ENCODE measurements around the gene APOBEC3H.

Gene APOBEC3H

GRCh38 chr22:39108487-39108886 lies 11.4 kb downstream of the APOBEC3H start:
- no peak for DNase-seq (ENCODE audit: low read depth in 2 of 2, low spot score in 1 of 2)

GRCh38 chr22:39109361-39109760 lies 12.3 kb downstream of the APOBEC3H start:
- DNase-seq (ENCODE audit: low read depth in 2 of 2, low spot score in 1 of 2), result no peak

GRCh38 chr22:39110631-39111561 lies 13.9 kb downstream of the APOBEC3H start:
- no peak for DNase-seq (ENCODE audit: low read depth in 2 of 2, low spot score in 1 of 2)

- DNase-seq (ENCODE audit: low read depth in 2 of 2, low spot score in 1 of 2), result no peak
Measured at GRCh38 chr22:39114112-39114511, 17.1 kb downstream of the APOBEC3H start.

GRCh38 chr22:39115570-39115969 lies 18.5 kb downstream of the APOBEC3H start:
- DNase-seq (ENCODE audit: low read depth in 2 of 2, low spot score in 1 of 2), result no peak

- DNase-seq (ENCODE audit: low read depth in 2 of 2, low spot score in 1 of 2), result no peak
Measured at GRCh38 chr22:39115977-39116621, 19.1 kb downstream of the APOBEC3H start.

GRCh38 chr22:39117585-39118191 lies 20.6 kb downstream of the APOBEC3H start:
- peak in 1 of 2 donors; percentile 53 for DNase-seq (ENCODE audit: low read depth in 2 of 2, low spot score in 1 of 2)

- DNase-seq (ENCODE audit: low read depth in 2 of 2, low spot score in 1 of 2), result no peak
Measured at GRCh38 chr22:39120983-39121382, 23.9 kb downstream of the APOBEC3H start.

- no peak for DNase-seq (ENCODE audit: low read depth in 2 of 2, low spot score in 1 of 2)
Measured at GRCh38 chr22:39122772-39123470, 25.9 kb downstream of the APOBEC3H start.

GRCh38 chr22:39123751-39124581 lies 26.9 kb downstream of the APOBEC3H start:
- no peak for DNase-seq (ENCODE audit: low read depth in 2 of 2, low spot score in 1 of 2)

GRCh38 chr22:39125622-39126021 lies 28.6 kb downstream of the APOBEC3H start:
- DNase-seq (ENCODE audit: low read depth in 2 of 2, low spot score in 1 of 2), result no peak

- DNase-seq (ENCODE audit: low read depth in 2 of 2, low spot score in 1 of 2), result no peak
Measured at GRCh38 chr22:39128508-39128907, 31.5 kb downstream of the APOBEC3H start.

- no peak for DNase-seq (ENCODE audit: low read depth in 2 of 2, low spot score in 1 of 2)
Measured at GRCh38 chr22:39129081-39129480, 32.0 kb downstream of the APOBEC3H start.

GRCh38 chr22:39129746-39130145 lies 32.7 kb downstream of the APOBEC3H start:
- DNase-seq (ENCODE audit: low read depth in 2 of 2, low spot score in 1 of 2), result no peak

GRCh38 chr22:39130152-39130704 lies 33.2 kb downstream of the APOBEC3H start:
- DNase-seq (ENCODE audit: low read depth in 2 of 2, low spot score in 1 of 2), result no peak

GRCh38 chr22:39130892-39131855 lies 34.1 kb downstream of the APOBEC3H start:
- no peak for DNase-seq (ENCODE audit: low read depth in 2 of 2, low spot score in 1 of 2)

- DNase-seq (ENCODE audit: low read depth in 2 of 2, low spot score in 1 of 2), result no peak
Measured at GRCh38 chr22:39132281-39132680, 35.2 kb downstream of the APOBEC3H start.

- no peak for DNase-seq (ENCODE audit: low read depth in 2 of 2, low spot score in 1 of 2)
Measured at GRCh38 chr22:39132871-39133524, 36.0 kb downstream of the APOBEC3H start.
